K562 (cell line): ENCODE results near the gene COL25A1. TPM values are rescaled to one million over a fixed set of nuclear protein-coding genes. Genes with fewer than 3 reads are reported as not detected.

Experiments used
- ATAC-seq: fragments of 200-7000 bp; cut with Tn5 transposase; 3 replicates; pipeline ENCODE4 v1.9.1; 2020; ENCODE audit warnings: moderate library complexity
- BruUV-seq: library from RNA; stranded (reverse); fragments of 400-500 nt; replicated peaks from 2 replicates; lab custom pipeline; 2021; lab: Mats Ljungman, UMichigan
- CTCF ChIA-PET: fragments of 300-600 bp; formaldehyde crosslinking; extraction: SDS; loops from one replicate; lab custom pipeline; 2021; ENCODE audit warnings: low intra/inter-chr PET ratio; lab: Yijun Ruan, JAX
- POLR2A ChIA-PET: fragments of 300-600, 350-650 bp; sonication (Branson Sonifier 250); formaldehyde crosslinking; extraction: SDS; loops from one replicate; lab custom pipeline; 2021; ENCODE audit warnings: antibody characterized with exemption, inconsistent platforms; lab: Yijun Ruan, JAX
- DNase-seq, 4 experiments: peaks; one replicate each; pipeline versions ENCODE4 v3.0.0 to v3.0.0-alpha.2; 2011 to 2018; ENCODE audit warnings: low spot score in 3 of 4, mixed read lengths in 3 of 4; ENCODE audit errors: extremely low read depth in 1 of 4
- FAIRE-seq: peaks from 2 replicates; lab custom pipeline; 2011; peaks lifted over from hg19 to GRCh38; lab: Jason Lieb, UNC
- H2AFZ ChIP-seq: 2 replicates; pipeline ENCODE4 v1.6.0; 2011; ENCODE audit warnings: low read depth, low read length, control low read depth, inconsistent platforms
- H3K27ac ChIP-seq: fragments of 200-600 bp; 3 replicates; pipeline ENCODE4 v1.8.0; 2011; ENCODE audit warnings: low read depth, mild to moderate bottlenecking, control low read depth, inconsistent platforms, low read length, moderate library complexity, mixed read lengths; ENCODE audit errors: extremely low read depth
- H3K27me3 ChIP-seq, 2 experiments: fragments of 300-600 bp in 1 of 2; 2 replicates in 1 of 2; 3 replicates in 1 of 2; pipeline versions ENCODE4 v1.6.0 to v1.8.0; 2011; ENCODE audit warnings: inconsistent platforms in 2 of 2, low read length in 2 of 2, mild to moderate bottlenecking in 1 of 2, mixed read lengths in 1 of 2, moderate library complexity in 1 of 2; ENCODE audit not compliant: control insufficient read depth in 2 of 2, insufficient read depth in 2 of 2
- H3K36me3 ChIP-seq: fragments of 300-600 bp; 3 replicates; pipeline ENCODE4 v1.8.0; 2011; ENCODE audit warnings: mild to moderate bottlenecking, low read length, inconsistent platforms; ENCODE audit not compliant: control insufficient read depth, insufficient read depth
- H3K4me1 ChIP-seq, 2 experiments: fragments of 200-600 bp in 1 of 2; replicated peaks in 1 of 2; 2 replicates in 1 of 2; 3 replicates in 1 of 2; pipeline versions ENCODE4 v1.5.1 to v1.8.0; 2011; ENCODE audit warnings: inconsistent platforms in 2 of 2, low read length in 2 of 2, mild to moderate bottlenecking in 1 of 2, mixed read lengths in 1 of 2, moderate library complexity in 1 of 2; ENCODE audit not compliant: control insufficient read depth in 2 of 2, insufficient read depth in 2 of 2
- H3K4me2 ChIP-seq: 2 replicates; pipeline ENCODE4 v1.6.1; 2011; ENCODE audit warnings: low read length, control low read depth, inconsistent platforms, mixed read lengths; ENCODE audit not compliant: insufficient read depth
- H3K4me3 ChIP-seq: fragments of 200-600 bp; sonication (generic), shearing (Covaris generic); 2 replicates; pipeline ENCODE4 v1.5.1; 2016; ENCODE audit warnings: control low read depth, inconsistent platforms
- H3K79me2 ChIP-seq: fragments of 200-600 bp; 3 replicates; pipeline ENCODE4 v1.8.0; 2011; ENCODE audit warnings: low read length, inconsistent platforms; ENCODE audit not compliant: control insufficient read depth, insufficient read depth
- H3K9ac ChIP-seq, 2 experiments: 2 replicates each; pipeline versions ENCODE4 v1.6.0 to v1.6.1; 2011; ENCODE audit warnings: low read depth in 2 of 2, low read length in 2 of 2, control low read depth in 1 of 2, inconsistent platforms in 1 of 2, mild to moderate bottlenecking in 1 of 2, mixed read lengths in 1 of 2; ENCODE audit not compliant: insufficient read depth in 1 of 2
- H3K9me1 ChIP-seq: one replicate; pipeline ENCODE4 v1.6.0; 2011; ENCODE audit warnings: inconsistent platforms, mild to moderate bottlenecking, low read length, moderate library complexity; ENCODE audit not compliant: control insufficient read depth, insufficient read depth
- H3K9me3 ChIP-seq: replicated peaks from 2 replicates; pipeline ENCODE4 v1.5.1; 2011; ENCODE audit warnings: low read depth, low read length, inconsistent platforms; ENCODE audit not compliant: control insufficient read depth, insufficient read depth
- H4K20me1 ChIP-seq: replicated peaks from 2 replicates; pipeline ENCODE4 v1.6.1; 2011; ENCODE audit warnings: low read length, inconsistent platforms, mixed read lengths; ENCODE audit not compliant: control insufficient read depth, insufficient read depth
- CEBPG ChIP-seq, 3 experiments: fragments of 200-800 bp in 1 of 3; sonication (Bioruptor generic) in 1 of 3; sonication (generic) in 1 of 3; formaldehyde crosslinking in 1 of 3; IDR thresholded peaks in 2 of 3; conservative IDR thresholded peaks in 1 of 3; 2 replicates each; pipeline versions ENCODE4 v1.6.1 to v1.8.0; 2016 to 2022; ENCODE audit warnings: missing compliant biosample characterization in 2 of 3, missing genetic modification characterization in 2 of 3, mild to moderate bottlenecking in 1 of 3, missing genetic modification reagents in 1 of 3
- FOXJ2 ChIP-seq: fragments of 200-800 bp; sonication (Bioruptor generic); IDR thresholded peaks from 2 replicates; pipeline ENCODE4 v1.6.1; 2016; ENCODE audit warnings: missing genetic modification characterization, missing compliant biosample characterization
- HIVEP1 ChIP-seq: fragments of 250-450 bp; sonication (Bioruptor Pico); IDR thresholded peaks from 2 replicates; pipeline ENCODE4 v1.4.0; 2020; ENCODE audit warnings: mild to moderate bottlenecking
- POLR3G ChIP-seq: IDR thresholded peaks from 2 replicates; pipeline ENCODE4 v1.6.1; 2011; ENCODE audit not compliant: insufficient read length, insufficient replicate concordance; ENCODE audit errors: extremely low read depth
- ZNF655 ChIP-seq: fragments of 250-450 bp; sonication (Bioruptor Pico); IDR thresholded peaks from 2 replicates; pipeline ENCODE4 v1.5.0; 2021
- WGBS: fragments of 100-300 bp; shearing (Covaris generic); methylation state at CpG from one replicate; pipeline ENCODE4 v1.1.6; 2016; ENCODE audit warnings: low coverage, mixed read lengths; ENCODE audit not compliant: insufficient coverage; ENCODE audit errors: missing lambda C conversion rate; 5-methylcytosine and 5-hydroxymethylcytosine counted together
- in situ Hi-C: fragments of 300-500 bp; cut with MboI; formaldehyde crosslinking; loops from 4 replicates; pipeline ENCODE4 v1.15.0; 2018; ENCODE audit warnings: inconsistent platforms, mixed read lengths
- intact Hi-C: fragments of 100-400 bp; cut with micrococcal nuclease; formaldehyde crosslinking; loops from 2 replicates; pipeline ENCODE4 v1.14.2; 2022
- polyA plus RNA-seq, 8 experiments: library from polyadenylated mRNA; depleted of rRNA in 4 of 8; stranded (reverse) in 5 of 8; unstranded in 3 of 8; fragments of >200 nt; fragmentation: Nextera tagmentation in 2 of 8; fragmentation: Illumina TruSeq in 1 of 8; extraction: Ambion mirVana in 2 of 8; extraction: Trizol in 1 of 8; gene quantifications; 2 replicates each; pipeline versions ENCODE4 v1.2.1 to v1.2.3, GENCODE V29; 2011 to 2014; ENCODE audit warnings: inconsistent platforms in 1 of 8, missing spikeins in 1 of 8
- total RNA-seq, 7 experiments: library from RNA; depleted of rRNA in 6 of 7; stranded (reverse); fragments of >200 nt in 6 of 7; fragmentation: Illumina TruSeq in 2 of 7; extraction: Trizol in 2 of 7; gene quantifications; 2 replicates each; pipeline versions ENCODE4 v1.2.1 to v1.2.3, GENCODE V29; 2011 to 2021; ENCODE audit warnings: low replicate concordance in 1 of 7

Gene COL25A1
- total and polyA plus RNA-seq, 9 of the 15 experiments (the other 6 are each of a cell fraction or from before 2014, with no cell fraction given) = 0.03 to 0.62 (median 0.27) TPM

- Histone ChIP-seq H3K4me2 (no peak overlapping the region), H3K4me3 (no peak overlapping the region), H3K79me2 (no peaks in the 10 kb centered on the region), H3K9me1 (no peaks in the 10 kb centered on the region), H3K27ac (no peak overlapping the region), H3K9me3 (no peaks in the 10 kb centered on the region; the same call in 1 of the 2 replicates), H3K27me3 (no peaks in the 10 kb centered on the region), H3K36me3 (no peaks in the 10 kb centered on the region), H2AFZ (no peak overlapping the region), H3K9ac (no peak overlapping the region), H4K20me1 (no peaks in the 10 kb centered on the region), H3K4me1 (no peaks in the 10 kb centered on the region; a peak in 2 of 5 replicates)
- intact Hi-C loops = loop anchor here (10.0 kb wide), 1 partner anchor 285 kb away; no protein-coding TSS in a partner anchor
- in situ Hi-C loops = no loop called here
- ATAC-seq (no peak), FAIRE-seq (no peak), DNase-seq (no peak)
- TF ChIP-seq CEBPG (CRISPR knock-in tag; IDR thresholded peaks at IDR 0.05) (no peak), CEBPG (tag; conservative IDR thresholded peaks at IDR 0.05 in 1 of 2, IDR thresholded peaks at IDR 0.05 in 1 of 2) (no peak), FOXJ2 (tag) (no peak), POLR3G (no peak), HIVEP1 (CRISPR knock-in tag) (no peak), ZNF655 (CRISPR knock-in tag) (no peak)
- 14% methylated on average over 1 of the region's 1 CpG for WGBS
- ChIA-PET POLR2A (no interaction called here), CTCF (no interaction called here)
- no TSS peak for BruUV-seq
Measured at GRCh38 chr4:109009909-109010308, 292.5 kb downstream of the COL25A1 start.
